ENCODE data around the gene TMEM205. TPM values are rescaled to one million over a fixed set of nuclear protein-coding genes. Genes with fewer than 3 reads are reported as not detected.

Gene TMEM205
- polyA plus RNA-seq, 2 donors: 39.8 to 67.1 TPM

- Histone ChIP-seq H3K4me1 (ENCODE audit: control insufficient read depth in 2 of 2, insufficient read depth in 2 of 2, low read length in 1 of 2) (peaks cover 0 to 3% of the 10 kb centered on the region in 2 donors), H3K4me3 (ENCODE audit: low read depth in 1 of 2, low read length in 2 of 2) (no peak overlapping the region), H3K9me3 (ENCODE audit: control insufficient read depth in 2 of 2, insufficient read depth in 1 of 2, low read depth in 1 of 2, low read length in 1 of 2) (no peaks in the 10 kb centered on the region), H3K36me3 (ENCODE audit: control insufficient read depth in 2 of 2, insufficient read depth in 2 of 2, low read length in 1 of 2) (peaks cover 4 to 21% of the 10 kb centered on the region in 2 donors), H3K27ac (ENCODE audit: low read depth in 2 of 2, low read length in 1 of 2) (no peak overlapping the region), H3K27me3 (ENCODE audit: control insufficient read depth in 1 of 2, insufficient read depth in 2 of 2, low read length in 2 of 2) (no peaks in the 10 kb centered on the region)
- WGBS, 2 donors: 95 to 96% methylated on average over 5 of the region's 5 CpGs
Measured at GRCh38 chr19:11332822-11333221, 13.2 kb downstream of the TMEM205 start.

DNA sequence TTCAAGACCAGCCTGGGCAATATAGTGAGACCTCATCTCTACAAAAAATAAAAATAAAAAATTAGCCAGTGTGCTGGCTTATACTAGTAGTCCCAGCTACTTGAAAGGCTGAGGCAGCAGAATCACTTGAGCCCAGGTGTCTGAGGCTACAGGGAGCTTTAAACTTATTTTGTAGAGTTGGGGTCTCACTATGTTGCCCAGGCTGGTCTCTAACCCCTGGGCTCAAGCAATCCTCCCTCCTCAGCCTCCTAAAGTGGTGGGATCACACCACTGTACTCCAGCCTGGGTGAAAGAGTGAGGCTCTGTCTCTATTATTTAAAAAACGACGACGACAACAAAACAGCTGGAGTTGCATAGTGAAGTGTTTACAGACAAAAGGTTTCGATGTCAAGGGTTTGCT, 14.6 kb downstream of the TMEM205 start:
- WGBS, 2 donors: 68 to 75% methylated on average over 4 of the region's 4 CpGs
- Histone ChIP-seq H3K4me3 (ENCODE audit: low read depth in 1 of 2, low read length in 2 of 2) (no peak overlapping the region), H3K4me1 (ENCODE audit: control insufficient read depth in 2 of 2, insufficient read depth in 2 of 2, low read length in 1 of 2) (no peaks in the 10 kb centered on the region), H3K27ac (ENCODE audit: low read depth in 2 of 2, low read length in 1 of 2) (no peak overlapping the region), H3K27me3 (ENCODE audit: control insufficient read depth in 1 of 2, insufficient read depth in 2 of 2, low read length in 2 of 2) (no peaks in the 10 kb centered on the region), H3K36me3 (ENCODE audit: control insufficient read depth in 2 of 2, insufficient read depth in 2 of 2, low read length in 1 of 2) (peaks cover 11 to 20% of the 10 kb centered on the region in 2 donors), H3K9me3 (ENCODE audit: control insufficient read depth in 2 of 2, insufficient read depth in 1 of 2, low read depth in 1 of 2, low read length in 1 of 2) (no peaks in the 10 kb centered on the region)

DNA sequence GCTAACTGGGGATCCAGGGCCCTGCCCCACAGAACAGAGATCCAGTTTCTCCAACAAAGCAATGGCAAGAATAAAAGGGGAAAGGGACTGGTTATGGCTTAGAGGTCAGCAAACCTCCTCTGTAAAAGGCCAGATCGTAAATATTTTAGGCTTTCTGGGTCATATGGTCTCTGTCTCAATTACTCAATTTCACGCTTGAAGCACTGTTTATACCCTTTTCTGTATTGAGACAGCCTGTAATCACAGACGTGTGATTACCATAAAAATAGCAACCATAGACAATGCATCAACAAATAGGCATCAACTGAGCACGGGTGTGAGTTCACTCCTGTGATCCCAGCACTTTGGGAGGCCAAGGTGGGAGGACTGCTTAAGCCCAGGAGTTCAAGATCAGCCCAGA, 15.9 kb downstream of the TMEM205 start:
- H3K36me3 ChIP-seq (ENCODE audit: control insufficient read depth in 2 of 2, insufficient read depth in 2 of 2, low read length in 1 of 2): peaks cover 11 to 12% of the 10 kb centered on the region in 2 donors
- no peaks in the 10 kb centered on the region for H3K27me3 ChIP-seq (ENCODE audit: control insufficient read depth in 1 of 2, insufficient read depth in 2 of 2, low read length in 2 of 2)
- 76 to 80% methylated on average over 4 of the region's 4 CpGs for WGBS, 2 donors

DNA sequence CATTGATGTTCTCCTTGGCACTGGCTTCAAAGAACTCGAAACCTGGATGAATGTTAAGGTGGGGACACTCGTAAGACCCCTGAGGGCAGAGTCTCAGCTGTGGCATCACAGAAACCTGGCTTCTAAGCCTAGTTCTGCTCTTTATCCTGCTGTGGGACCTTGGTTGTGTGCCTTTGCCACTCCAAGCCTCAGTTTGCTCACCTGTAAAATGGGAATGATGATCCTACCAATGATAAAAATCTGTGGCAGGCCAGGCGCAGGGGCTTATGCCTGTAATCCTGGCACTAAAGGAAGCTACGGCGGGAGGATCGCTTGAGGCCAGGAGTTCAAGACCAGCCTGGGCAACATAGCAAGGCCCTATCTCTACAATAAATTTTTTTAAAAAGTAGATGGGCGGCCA, 20.5 kb downstream of the TMEM205 start:
- H3K27ac ChIP-seq (ENCODE audit: low read depth in 2 of 2, low read length in 1 of 2): no peak overlapping the region
- peaks cover 7 to 16% of the 10 kb centered on the region in 2 donors for H3K36me3 ChIP-seq (ENCODE audit: control insufficient read depth in 2 of 2, insufficient read depth in 2 of 2, low read length in 1 of 2)
- H3K27me3 ChIP-seq (ENCODE audit: control insufficient read depth in 1 of 2, insufficient read depth in 2 of 2, low read length in 2 of 2): no peaks in the 10 kb centered on the region
- WGBS, 2 donors: 84 to 87% methylated on average over 7 of the region's 7 CpGs
- H3K4me3 ChIP-seq (ENCODE audit: low read depth in 1 of 2, low read length in 2 of 2): no peak overlapping the region
- H3K9me3 ChIP-seq (ENCODE audit: control insufficient read depth in 2 of 2, insufficient read depth in 1 of 2, low read depth in 1 of 2, low read length in 1 of 2): no peaks in the 10 kb centered on the region
- H3K4me1 ChIP-seq (ENCODE audit: control insufficient read depth in 2 of 2, insufficient read depth in 2 of 2, low read length in 1 of 2): peaks cover 0 to 14% of the 10 kb centered on the region in 2 donors

More for the DNA sequence above, 15.9 kb downstream of the TMEM205 start:
- Histone ChIP-seq H3K9me3 (ENCODE audit: control insufficient read depth in 2 of 2, insufficient read depth in 1 of 2, low read depth in 1 of 2, low read length in 1 of 2) (no peaks in the 10 kb centered on the region), H3K4me3 (ENCODE audit: low read depth in 1 of 2, low read length in 2 of 2) (no peak overlapping the region), H3K27ac (ENCODE audit: low read depth in 2 of 2, low read length in 1 of 2) (no peak overlapping the region), H3K4me1 (ENCODE audit: control insufficient read depth in 2 of 2, insufficient read depth in 2 of 2, low read length in 1 of 2) (peaks cover 0 to under 1% of the 10 kb centered on the region in 2 donors)

GRCh38 chr19:11324748-11325389, 21.2 kb downstream of the TMEM205 start:
- WGBS, 2 donors: 52 to 53% methylated on average over 17 of the region's 17 CpGs
- Histone ChIP-seq H3K36me3 (ENCODE audit: control insufficient read depth in 2 of 2, insufficient read depth in 2 of 2, low read length in 1 of 2) (peaks cover 7 to 13% of the 10 kb centered on the region in 2 donors), H3K27ac (ENCODE audit: low read depth in 2 of 2, low read length in 1 of 2) (peak overlapping the region; percentile 74 to 90), H3K4me3 (ENCODE audit: low read depth in 1 of 2, low read length in 2 of 2) (no peak overlapping the region), H3K4me1 (ENCODE audit: control insufficient read depth in 2 of 2, insufficient read depth in 2 of 2, low read length in 1 of 2) (peaks cover 0 to 14% of the 10 kb centered on the region in 2 donors), H3K27me3 (ENCODE audit: control insufficient read depth in 1 of 2, insufficient read depth in 2 of 2, low read length in 2 of 2) (no peaks in the 10 kb centered on the region), H3K9me3 (ENCODE audit: control insufficient read depth in 2 of 2, insufficient read depth in 1 of 2, low read depth in 1 of 2, low read length in 1 of 2) (no peaks in the 10 kb centered on the region)

- Histone ChIP-seq H3K36me3 (ENCODE audit: control insufficient read depth in 2 of 2, insufficient read depth in 2 of 2, low read length in 1 of 2) (peaks cover 7 to 10% of the 10 kb centered on the region in 2 donors), H3K4me1 (ENCODE audit: control insufficient read depth in 2 of 2, insufficient read depth in 2 of 2, low read length in 1 of 2) (peaks cover 0 to 14% of the 10 kb centered on the region in 2 donors), H3K27ac (ENCODE audit: low read depth in 2 of 2, low read length in 1 of 2) (peak overlapping the region; percentile 74 to 90), H3K4me3 (ENCODE audit: low read depth in 1 of 2, low read length in 2 of 2) (no peak overlapping the region), H3K27me3 (ENCODE audit: control insufficient read depth in 1 of 2, insufficient read depth in 2 of 2, low read length in 2 of 2) (no peaks in the 10 kb centered on the region), H3K9me3 (ENCODE audit: control insufficient read depth in 2 of 2, insufficient read depth in 1 of 2, low read depth in 1 of 2, low read length in 1 of 2) (no peaks in the 10 kb centered on the region)
- 8 to 11% methylated on average over 10 of the region's 10 CpGs for WGBS, 2 donors
Measured at GRCh38 chr19:11324079-11324661, 21.9 kb downstream of the TMEM205 start.

GRCh38 chr19:11323601-11324078, 22.4 kb downstream of the TMEM205 start:
- Histone ChIP-seq H3K27me3 (ENCODE audit: control insufficient read depth in 1 of 2, insufficient read depth in 2 of 2, low read length in 2 of 2) (no peaks in the 10 kb centered on the region), H3K27ac (ENCODE audit: low read depth in 2 of 2, low read length in 1 of 2) (peak overlapping the region; percentile 74 to 90), H3K9me3 (ENCODE audit: control insufficient read depth in 2 of 2, insufficient read depth in 1 of 2, low read depth in 1 of 2, low read length in 1 of 2) (no peaks in the 10 kb centered on the region), H3K4me3 (ENCODE audit: low read depth in 1 of 2, low read length in 2 of 2) (no peak overlapping the region), H3K36me3 (ENCODE audit: control insufficient read depth in 2 of 2, insufficient read depth in 2 of 2, low read length in 1 of 2) (peaks cover 7 to 10% of the 10 kb centered on the region in 2 donors), H3K4me1 (ENCODE audit: control insufficient read depth in 2 of 2, insufficient read depth in 2 of 2, low read length in 1 of 2) (peaks cover 0 to 14% of the 10 kb centered on the region in 2 donors)
- WGBS, 2 donors: 47 to 57% methylated on average over 5 of the region's 5 CpGs

DNA sequence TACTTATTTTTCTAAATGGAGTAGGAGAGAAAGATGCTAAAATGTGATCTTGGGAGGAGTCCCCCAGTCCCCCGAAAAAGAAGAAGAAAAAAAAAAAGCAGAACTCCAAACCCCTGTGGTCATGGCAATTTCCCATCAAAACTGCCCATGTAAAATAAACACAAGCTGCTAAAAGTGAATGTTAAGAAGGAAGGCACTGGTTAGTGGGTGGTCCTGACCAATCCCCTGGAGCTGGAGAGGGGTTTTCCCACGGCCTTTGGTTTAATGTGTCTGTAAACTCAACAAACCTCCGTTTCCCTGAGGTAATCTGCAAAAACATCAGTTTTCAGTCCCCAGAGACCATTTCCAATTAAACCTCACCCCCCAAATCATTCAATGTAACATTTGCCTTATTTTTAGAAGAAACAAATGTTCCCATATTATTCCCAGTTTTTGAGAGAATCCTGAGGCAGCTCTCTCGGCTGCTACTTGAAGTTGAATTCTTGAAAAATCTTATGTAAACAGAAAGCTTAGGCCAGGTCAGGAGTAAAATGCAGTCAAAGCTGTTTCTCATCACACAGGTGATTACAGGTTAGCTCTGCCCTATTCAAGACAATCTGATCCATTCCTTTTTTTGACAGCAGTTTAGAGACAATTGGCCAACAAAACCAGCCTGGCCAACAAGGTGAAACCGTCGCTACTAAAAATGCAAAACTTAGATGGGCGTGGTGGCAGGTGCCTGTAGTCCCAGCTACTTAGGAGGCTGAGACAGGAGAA, 23.6 kb downstream of the TMEM205 start:
- H3K36me3 ChIP-seq (ENCODE audit: control insufficient read depth in 2 of 2, insufficient read depth in 2 of 2, low read length in 1 of 2): peaks cover 7 to 10% of the 10 kb centered on the region in 2 donors
- H3K27me3 ChIP-seq (ENCODE audit: control insufficient read depth in 1 of 2, insufficient read depth in 2 of 2, low read length in 2 of 2): no peaks in the 10 kb centered on the region
- H3K4me1 ChIP-seq (ENCODE audit: control insufficient read depth in 2 of 2, insufficient read depth in 2 of 2, low read length in 1 of 2): peaks cover 0 to 14% of the 10 kb centered on the region in 2 donors
- no peak overlapping the region for H3K27ac ChIP-seq (ENCODE audit: low read depth in 2 of 2, low read length in 1 of 2)
- H3K9me3 ChIP-seq (ENCODE audit: control insufficient read depth in 2 of 2, insufficient read depth in 1 of 2, low read depth in 1 of 2, low read length in 1 of 2): no peaks in the 10 kb centered on the region
- WGBS, 2 donors: 43 to 45% methylated on average over 7 of the region's 7 CpGs
- H3K4me3 ChIP-seq (ENCODE audit: low read depth in 1 of 2, low read length in 2 of 2): no peak overlapping the region

GRCh38 chr19:11321191-11322126, 24.6 kb downstream of the TMEM205 start:
- Histone ChIP-seq H3K36me3 (ENCODE audit: control insufficient read depth in 2 of 2, insufficient read depth in 2 of 2, low read length in 1 of 2) (peaks cover 0 to 6% of the 10 kb centered on the region in 2 donors), H3K4me1 (ENCODE audit: control insufficient read depth in 2 of 2, insufficient read depth in 2 of 2, low read length in 1 of 2) (peaks cover 0 to 14% of the 10 kb centered on the region in 2 donors), H3K4me3 (ENCODE audit: low read depth in 1 of 2, low read length in 2 of 2) (no peak overlapping the region), H3K27ac (ENCODE audit: low read depth in 2 of 2, low read length in 1 of 2) (peak overlapping the region in 1 of 2 donors; percentile 1), H3K9me3 (ENCODE audit: control insufficient read depth in 2 of 2, insufficient read depth in 1 of 2, low read depth in 1 of 2, low read length in 1 of 2) (no peaks in the 10 kb centered on the region), H3K27me3 (ENCODE audit: control insufficient read depth in 1 of 2, insufficient read depth in 2 of 2, low read length in 2 of 2) (no peaks in the 10 kb centered on the region)
- WGBS, 2 donors: 76 to 80% methylated on average over 14 of the region's 14 CpGs

All from esophagus (tissue), 2 donors.